Heart right ventricle (tissue), 16 donors: Measurements from ENCODE around the gene TIAM1. TPM values are rescaled to one million over a fixed set of nuclear protein-coding genes. Genes with fewer than 3 reads are reported as not detected.

Experiments used
- ATAC-seq, 8 donors: fragments of 200-7000 bp; cut with Tn5 transposase; one replicate each; pipeline ENCODE4 v1.9.1; 2020; ENCODE audit warnings: mild to moderate bottlenecking in 8 of 8, moderate library complexity in 8 of 8, moderate number of reproducible peaks in 1 of 8
- DNase-seq, 2 donors: peaks; one replicate each; pipeline ENCODE4 v3.0.0-alpha.2; 2020
- H3K27ac ChIP-seq, 10 donors: fragments of 200-600 bp; sonication (generic) in 2 of 10; one replicate each; pipeline versions ENCODE4 v1.5.0 to v1.8.0; 2020 to 2022; ENCODE audit warnings: mild to moderate bottlenecking in 3 of 10
- H3K27me3 ChIP-seq, 7 donors: fragments of 200-600 bp; one replicate each; pipeline ENCODE4 v1.8.0; 2021 to 2022; ENCODE audit warnings: mild to moderate bottlenecking in 2 of 7
- H3K36me3 ChIP-seq, 9 donors: fragments of 200-600 bp; sonication (generic) in 1 of 9; one replicate each; pipeline versions ENCODE4 v1.5.0 to v1.8.0; 2020 to 2022; ENCODE audit warnings: mild to moderate bottlenecking in 2 of 9
- H3K4me1 ChIP-seq, 9 donors: fragments of 200-600 bp; sonication (generic) in 1 of 9; one replicate each; pipeline versions ENCODE4 v1.5.0 to v1.8.0; 2020 to 2022; ENCODE audit warnings: mild to moderate bottlenecking in 4 of 9
- H3K4me3 ChIP-seq, 10 donors: fragments of 200-600 bp; sonication (generic) in 2 of 10; one replicate each; pipeline versions ENCODE4 v1.5.0 to v1.8.0; 2020 to 2022; ENCODE audit warnings: mild to moderate bottlenecking in 7 of 10, moderate library complexity in 2 of 10
- H3K9me3 ChIP-seq, 11 donors: fragments of 200-600 bp in 10 of 11; sonication (generic) in 2 of 11; one replicate each; pipeline versions ENCODE4 v1.5.0 to v1.8.0; 2013 to 2022; ENCODE audit warnings: mild to moderate bottlenecking in 2 of 11, control low read depth in 1 of 11, moderate library complexity in 1 of 11
- WGBS, 2 donors: extraction: QIAGEN DNeasy Blood & Tissue Kit; methylation state at CpG; one replicate each; pipeline ENCODE4 v1.1.7; 2013; ENCODE audit warnings: inconsistent platforms in 1 of 2; 5-methylcytosine and 5-hydroxymethylcytosine counted together
- intact Hi-C, 10 donors: fragments of 100-400 bp; cut with DNase I; formaldehyde crosslinking; loops; one replicate each; pipeline versions ENCODE4 v1.11.1 to v1.14.2; 2022
- polyA plus RNA-seq, 2 donors: library from polyadenylated mRNA; stranded (reverse); fragments of 200-250 nt; gene quantifications; one replicate each; pipeline ENCODE4 v1.2.3, GENCODE V29; 2013
- total RNA-seq, 10 donors: library from RNA; stranded (reverse); fragmentation: NEBNext Ultra II Directional in 3 of 10; extraction: Animal tissue kit (Norgen Biotek cat#: 25700) in 3 of 10; gene quantifications; one replicate each; pipeline versions ENCODE4 v1.2.1 to v1.2.4, GENCODE V29; 2021 to 2023
- TF ChIP-seq, protein P1 (sequence below), 9 donors: fragments of 200-600 bp; sonication (generic) in 2 of 9; IDR thresholded peaks; one replicate each; pipeline versions ENCODE4 v1.5.0 to v1.8.0; 2021 to 2022; ENCODE audit warnings: antibody characterized with exemption in 9 of 9, mild to moderate bottlenecking in 5 of 9, moderate library complexity in 1 of 9
- donor health status: Arrhythmogenic right ventricular cardiomyopathy.
- donor health status: ischemic (EF 13 %, LVEDD 7.1; RV severe dilation, severe dysfunction).
- donor health status: healthy with polysubstance abuse.
- donor health status: DM: no; HTN: yes; CAD: no.
- donor health status: DM: no; HTN: no; CAD: no.
- donor health status: ischemic (EF 25% LVEDD 6.9; RV normal size, moderate dysfunction).
- donor health status: ischemic (EF 25% LVEDD 5.7; RV mildly dilated, moderate dysfunction).
- donor health status: healthy.
- donor health status: DM: yes; HTN: yes; CAD: no.
- donor health status: Ischemic cardiomyopathy.
- donor health status: ischemic (EF 35%, LVEDD 5.7; RV mildly dilated, moderate dysfunction).
- donor health status: nonischemic (EF 11% LVEDD 7.7; RV severe dilation, severe dysfunction).
- donor health status: DM: yes; HTN: yes; CAD: no.
- donor health status: PGD.
- donor health status: ischemic (EF 29% LVEDD 5.4; RV normal size, mild dysfunction).
- donor health status: nonischemic (EF 23%, LVEDD 6.1; RV moderate dilation, normal function).

Gene TIAM1
- total and polyA plus RNA-seq, 12 donors: 0.97 to 4.5 (median 2.0) TPM

DNA sequence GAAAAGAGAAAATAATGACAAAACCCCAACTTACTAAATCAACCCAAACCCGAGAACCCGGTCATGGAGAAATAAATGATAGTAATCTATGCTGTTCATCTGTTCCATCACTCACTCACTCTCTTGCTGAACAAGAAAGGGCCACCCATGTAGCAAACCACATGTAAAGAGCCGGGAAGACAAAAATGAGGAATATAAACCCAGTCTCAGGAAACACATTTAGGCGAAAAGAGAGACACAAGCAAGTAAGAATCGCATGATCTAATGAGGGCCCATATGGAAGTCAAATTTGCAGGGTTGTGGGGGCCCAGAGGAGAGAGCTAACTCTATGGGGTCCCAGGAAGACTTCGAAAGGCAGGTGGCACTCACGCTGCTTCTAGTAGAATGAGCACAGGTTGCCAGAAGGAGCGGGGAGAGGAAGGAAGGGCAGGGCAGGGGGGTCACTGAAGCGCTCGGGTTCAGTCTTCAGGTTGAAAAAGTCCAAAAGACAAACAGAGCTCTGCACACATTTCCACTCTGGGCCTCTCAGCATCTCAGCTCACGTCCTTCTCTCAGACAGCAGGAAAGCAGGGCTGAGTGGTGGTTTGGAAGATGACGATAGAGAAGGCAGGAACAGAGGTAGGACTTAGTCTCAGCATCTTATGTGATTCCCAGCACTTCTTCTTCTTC is 162.8 kb downstream of the TIAM1 start:
- no peaks in the 10 kb centered on the region for H3K9me3 ChIP-seq
- H3K27ac ChIP-seq: no peak overlapping the region
- intact Hi-C loops: loop anchor here in 9 of 10 donors (2.0 to 5.0 kb wide), 3 partner anchors 69 to 84 kb away; no protein-coding TSS in a partner anchor
- peaks cover 0 to 5% (median 0%) of the 10 kb centered on the region in 7 donors for H3K27me3 ChIP-seq
- DNase-seq: no peak
- no peak overlapping the region for H3K4me3 ChIP-seq
- peaks cover 0 to 9% (median 0%) of the 10 kb centered on the region in 9 donors for H3K4me1 ChIP-seq
- no peaks in the 10 kb centered on the region for H3K36me3 ChIP-seq
- no peak for ATAC-seq
- WGBS, 2 donors: 83 to 91% methylated on average over 12 of the region's 12 CpGs
- TF ChIP-seq, protein P1, sequence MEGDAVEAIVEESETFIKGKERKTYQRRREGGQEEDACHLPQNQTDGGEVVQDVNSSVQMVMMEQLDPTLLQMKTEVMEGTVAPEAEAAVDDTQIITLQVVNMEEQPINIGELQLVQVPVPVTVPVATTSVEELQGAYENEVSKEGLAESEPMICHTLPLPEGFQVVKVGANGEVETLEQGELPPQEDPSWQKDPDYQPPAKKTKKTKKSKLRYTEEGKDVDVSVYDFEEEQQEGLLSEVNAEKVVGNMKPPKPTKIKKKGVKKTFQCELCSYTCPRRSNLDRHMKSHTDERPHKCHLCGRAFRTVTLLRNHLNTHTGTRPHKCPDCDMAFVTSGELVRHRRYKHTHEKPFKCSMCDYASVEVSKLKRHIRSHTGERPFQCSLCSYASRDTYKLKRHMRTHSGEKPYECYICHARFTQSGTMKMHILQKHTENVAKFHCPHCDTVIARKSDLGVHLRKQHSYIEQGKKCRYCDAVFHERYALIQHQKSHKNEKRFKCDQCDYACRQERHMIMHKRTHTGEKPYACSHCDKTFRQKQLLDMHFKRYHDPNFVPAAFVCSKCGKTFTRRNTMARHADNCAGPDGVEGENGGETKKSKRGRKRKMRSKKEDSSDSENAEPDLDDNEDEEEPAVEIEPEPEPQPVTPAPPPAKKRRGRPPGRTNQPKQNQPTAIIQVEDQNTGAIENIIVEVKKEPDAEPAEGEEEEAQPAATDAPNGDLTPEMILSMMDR (IDR thresholded peaks at IDR 0.05): no peak

DNA sequence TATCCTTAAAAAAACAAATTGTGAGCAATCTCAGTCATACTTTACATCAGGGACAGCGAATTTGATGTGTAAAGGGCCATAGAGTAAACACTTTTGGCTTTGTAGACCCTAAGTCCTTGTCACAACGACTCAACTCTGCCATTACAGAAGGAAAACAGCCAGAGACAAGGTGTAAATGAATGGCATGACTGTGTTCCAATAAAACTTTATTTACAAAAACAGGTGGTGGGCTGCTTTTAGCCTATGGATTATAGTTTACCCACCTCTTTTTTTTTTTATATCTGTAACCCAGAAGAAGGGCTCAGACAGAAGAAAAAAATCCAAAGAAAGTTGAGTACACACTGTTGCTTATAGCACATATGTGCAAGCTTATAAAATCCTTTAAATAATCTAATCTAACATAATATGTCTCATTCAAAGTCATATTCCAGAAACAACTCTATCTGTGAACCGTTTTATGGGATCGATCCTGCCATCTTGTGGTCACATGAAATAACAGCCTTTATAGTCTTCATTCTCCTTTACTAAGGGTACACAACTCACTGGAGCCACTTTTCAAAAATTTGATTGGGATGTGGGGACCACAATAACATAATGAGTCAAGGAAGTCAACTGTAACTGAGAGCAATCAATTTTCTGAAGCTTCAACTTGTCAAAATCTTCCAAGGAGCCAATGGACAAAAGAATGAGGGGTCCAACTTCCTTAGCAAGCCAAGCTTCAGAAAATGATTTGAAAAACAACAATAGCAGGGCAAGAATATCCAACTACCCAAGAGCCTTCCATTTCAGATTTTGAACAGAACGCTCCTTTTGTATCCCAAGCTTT is 163.6 kb downstream of the TIAM1 start:
- H3K27ac ChIP-seq: no peak overlapping the region
- DNase-seq (no peak), ATAC-seq (peak in 2 of 8 donors; percentile 52 to 55)
- peaks cover 0 to 4% (median 0%) of the 10 kb centered on the region in 7 donors for H3K27me3 ChIP-seq
- no peaks in the 10 kb centered on the region for H3K9me3 ChIP-seq
- no peaks in the 10 kb centered on the region for H3K36me3 ChIP-seq
- H3K4me3 ChIP-seq: no peak overlapping the region
- intact Hi-C loops: loop anchor here in 9 of 10 donors (1.0 to 5.0 kb wide), 4 partner anchors 68 to 83 kb away; no protein-coding TSS in a partner anchor
- H3K4me1 ChIP-seq: peaks cover 0 to 14% (median 0%) of the 10 kb centered on the region in 9 donors
- 39 to 50% methylated on average over 5 of the region's 5 CpGs for WGBS, 2 donors
- TF ChIP-seq, protein P1 (IDR thresholded peaks at IDR 0.05): peak; percentile 28 to 77 (median 64)

DNA sequence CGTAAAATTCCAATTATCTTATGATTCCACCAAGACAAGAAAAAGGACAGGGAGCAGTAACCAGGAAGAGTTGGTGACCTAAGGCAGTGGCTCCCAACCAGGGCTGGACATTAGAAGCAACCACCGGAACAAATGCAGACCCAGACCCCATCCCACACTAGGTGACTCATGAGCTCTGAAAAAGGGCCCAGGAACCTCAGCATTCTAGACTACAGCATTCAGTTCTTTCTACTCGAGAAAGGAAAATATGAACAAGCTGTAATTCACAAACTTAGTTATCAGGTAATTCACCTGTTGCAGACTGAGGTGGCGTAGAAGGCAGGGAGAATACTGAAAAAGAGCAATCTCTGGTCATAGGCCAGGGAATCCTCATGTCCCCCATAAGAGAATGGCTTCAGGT is 167.3 kb downstream of the TIAM1 start:
- Histone ChIP-seq H3K27me3 (no peaks in the 10 kb centered on the region), H3K4me3 (no peak overlapping the region), H3K4me1 (peaks cover 0 to 35% (median 15%) of the 10 kb centered on the region in 9 donors), H3K27ac (peak overlapping the region in 1 of 10 donors; percentile 53), H3K9me3 (no peaks in the 10 kb centered on the region), H3K36me3 (no peaks in the 10 kb centered on the region)
- TF ChIP-seq, protein P1 (IDR thresholded peaks at IDR 0.05): no peak
- ATAC-seq: no peak
- no peak for DNase-seq
- intact Hi-C loops: no loop called here
- 91 to 93% methylated on average over 4 of the region's 4 CpGs for WGBS, 2 donors

DNA sequence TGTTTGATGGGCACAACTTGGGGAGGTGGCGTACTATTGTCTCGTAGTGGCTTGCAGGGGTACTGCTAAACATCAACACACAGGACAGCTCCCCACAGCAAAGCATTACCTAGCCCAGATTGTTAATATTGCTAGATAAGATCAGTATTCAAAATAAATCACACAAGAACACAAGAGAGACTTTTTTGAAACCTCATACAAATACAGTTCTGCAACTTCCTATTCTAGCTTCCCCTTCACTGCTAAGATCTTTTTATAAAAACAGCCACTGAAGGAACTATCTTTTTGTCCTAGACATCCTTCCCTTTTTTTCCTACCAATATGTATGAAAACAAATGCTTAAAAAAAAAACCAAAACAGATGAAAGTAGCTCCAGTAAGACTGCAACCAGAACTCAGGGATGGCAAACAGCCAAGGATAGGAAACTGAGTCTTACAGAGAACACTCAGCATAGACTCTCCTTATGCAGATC is 167.9 kb downstream of the TIAM1 start:
- no peak for ATAC-seq

More for the DNA sequence above, 167.9 kb downstream of the TIAM1 start:
- TF ChIP-seq, protein P1 (IDR thresholded peaks at IDR 0.05): no peak
- Histone ChIP-seq H3K4me3 (no peak overlapping the region), H3K36me3 (no peaks in the 10 kb centered on the region), H3K27ac (peak overlapping the region in 1 of 10 donors; percentile 53), H3K9me3 (no peaks in the 10 kb centered on the region), H3K27me3 (no peaks in the 10 kb centered on the region), H3K4me1 (peaks cover 0 to 35% (median 15%) of the 10 kb centered on the region in 9 donors)
- 86 to 87% methylated on average over 2 of the region's 2 CpGs for WGBS, 2 donors
- no peak for DNase-seq
- intact Hi-C loops: no loop called here
